GM18519 (cell line): ENCODE results near the gene CDH4.

Experiments
- ATAC-seq: cut with Tn5 transposase; IDR thresholded peaks from one replicate; pipeline ENCODE4 v1.9.1; 2021; ENCODE audit warnings: mild to moderate bottlenecking, moderate library complexity; ENCODE audit not compliant: unreplicated experiment, low FRiP score

The CDH4 gene

GRCh38 chr20:61566691-61567090 lies 314.6 kb downstream of the CDH4 start:
- no peak for ATAC-seq

GRCh38 chr20:61567204-61567603 lies 315.1 kb downstream of the CDH4 start:
- ATAC-seq: no peak

- no peak for ATAC-seq
Observed at GRCh38 chr20:61569825-61570224, 317.8 kb downstream of the CDH4 start.

- ATAC-seq: no peak
Observed at GRCh38 chr20:61570646-61571195, 318.7 kb downstream of the CDH4 start.

GRCh38 chr20:61571221-61571620 lies 319.2 kb downstream of the CDH4 start:
- ATAC-seq: no peak

- no peak for ATAC-seq
Observed at GRCh38 chr20:61571916-61572711, 320.1 kb downstream of the CDH4 start.

GRCh38 chr20:61572789-61573188 lies 320.7 kb downstream of the CDH4 start:
- no peak for ATAC-seq

GRCh38 chr20:61573415-61574305 lies 321.6 kb downstream of the CDH4 start:
- ATAC-seq: no peak

GRCh38 chr20:61575151-61575937 lies 323.3 kb downstream of the CDH4 start:
- ATAC-seq: no peak

GRCh38 chr20:61576372-61576771 lies 324.3 kb downstream of the CDH4 start:
- no peak for ATAC-seq

GRCh38 chr20:61577065-61577464 lies 325.0 kb downstream of the CDH4 start:
- ATAC-seq: no peak

GRCh38 chr20:61579908-61580307 lies 327.8 kb downstream of the CDH4 start:
- ATAC-seq: no peak

- no peak for ATAC-seq
Observed at GRCh38 chr20:61580958-61581824, 329.1 kb downstream of the CDH4 start.

- ATAC-seq: no peak
Observed at GRCh38 chr20:61581825-61582188, 329.7 kb downstream of the CDH4 start.

GRCh38 chr20:61582196-61582923 lies 330.3 kb downstream of the CDH4 start:
- ATAC-seq: no peak

- no peak for ATAC-seq
Observed at GRCh38 chr20:61583356-61583755, 331.3 kb downstream of the CDH4 start.

GRCh38 chr20:61584851-61585250 lies 332.8 kb downstream of the CDH4 start:
- ATAC-seq: no peak

- no peak for ATAC-seq
Observed at GRCh38 chr20:61585764-61586163, 333.7 kb downstream of the CDH4 start.

- no peak for ATAC-seq
Observed at GRCh38 chr20:61587036-61587435, 335.0 kb downstream of the CDH4 start.
